ENCODE results near the gene SLC35D3.

SLC35D3 gene

DNA sequence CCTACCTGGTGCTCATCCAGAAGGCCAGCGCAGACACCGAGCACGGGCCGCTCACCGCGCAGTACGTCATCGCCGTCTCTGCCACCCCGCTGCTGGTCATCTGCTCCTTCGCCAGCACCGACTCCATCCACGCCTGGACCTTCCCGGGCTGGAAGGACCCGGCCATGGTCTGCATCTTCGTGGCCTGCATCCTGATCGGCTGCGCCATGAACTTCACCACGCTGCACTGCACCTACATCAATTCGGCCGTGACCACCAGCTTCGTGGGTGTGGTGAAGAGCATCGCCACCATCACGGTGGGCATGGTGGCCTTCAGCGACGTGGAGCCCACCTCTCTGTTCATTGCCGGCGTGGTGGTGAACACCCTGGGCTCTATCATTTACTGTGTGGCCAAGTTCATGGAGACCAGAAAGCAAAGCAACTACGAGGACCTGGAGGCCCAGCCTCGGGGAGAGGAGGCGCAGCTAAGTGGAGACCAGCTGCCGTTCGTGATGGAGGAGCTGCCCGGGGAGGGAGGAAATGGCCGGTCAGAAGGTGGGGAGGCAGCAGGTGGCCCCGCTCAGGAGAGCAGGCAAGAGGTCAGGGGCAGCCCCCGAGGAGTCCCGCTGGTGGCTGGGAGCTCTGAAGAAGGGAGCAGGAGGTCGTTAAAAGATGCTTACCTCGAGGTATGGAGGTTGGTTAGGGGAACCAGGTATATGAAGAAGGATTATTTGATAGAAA, 2.0 kb downstream of the SLC35D3 start:
- DNase-seq (ENCODE audit: extremely low read depth, low read depth), result no peak
- TF ChIP-seq, protein P1, sequence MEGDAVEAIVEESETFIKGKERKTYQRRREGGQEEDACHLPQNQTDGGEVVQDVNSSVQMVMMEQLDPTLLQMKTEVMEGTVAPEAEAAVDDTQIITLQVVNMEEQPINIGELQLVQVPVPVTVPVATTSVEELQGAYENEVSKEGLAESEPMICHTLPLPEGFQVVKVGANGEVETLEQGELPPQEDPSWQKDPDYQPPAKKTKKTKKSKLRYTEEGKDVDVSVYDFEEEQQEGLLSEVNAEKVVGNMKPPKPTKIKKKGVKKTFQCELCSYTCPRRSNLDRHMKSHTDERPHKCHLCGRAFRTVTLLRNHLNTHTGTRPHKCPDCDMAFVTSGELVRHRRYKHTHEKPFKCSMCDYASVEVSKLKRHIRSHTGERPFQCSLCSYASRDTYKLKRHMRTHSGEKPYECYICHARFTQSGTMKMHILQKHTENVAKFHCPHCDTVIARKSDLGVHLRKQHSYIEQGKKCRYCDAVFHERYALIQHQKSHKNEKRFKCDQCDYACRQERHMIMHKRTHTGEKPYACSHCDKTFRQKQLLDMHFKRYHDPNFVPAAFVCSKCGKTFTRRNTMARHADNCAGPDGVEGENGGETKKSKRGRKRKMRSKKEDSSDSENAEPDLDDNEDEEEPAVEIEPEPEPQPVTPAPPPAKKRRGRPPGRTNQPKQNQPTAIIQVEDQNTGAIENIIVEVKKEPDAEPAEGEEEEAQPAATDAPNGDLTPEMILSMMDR (IDR thresholded peaks at IDR 0.05; ENCODE audit: low read depth, low read length), result no peak

DNA sequence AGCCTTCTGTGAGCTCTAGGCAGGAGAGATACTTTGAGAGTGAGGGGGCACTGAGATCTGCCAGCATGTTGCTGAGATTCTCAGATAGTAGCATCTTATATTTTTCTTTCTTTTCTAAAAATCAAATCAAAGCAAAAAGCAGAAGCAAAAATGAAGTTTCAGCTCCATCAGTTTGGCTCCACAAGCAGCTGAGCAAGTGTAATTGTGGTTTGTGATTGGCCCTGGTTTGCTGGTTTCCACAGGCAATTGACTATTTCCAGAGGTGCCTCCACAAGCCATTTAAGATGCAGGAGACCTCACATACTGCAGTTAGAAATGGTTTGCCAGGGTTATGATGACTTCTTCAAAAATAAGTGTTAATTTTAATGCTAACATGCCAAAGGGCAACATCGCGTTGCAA, 4.3 kb downstream of the SLC35D3 start:
- TF ChIP-seq, protein P1 (IDR thresholded peaks at IDR 0.05; ENCODE audit: low read depth, low read length), result no peak
- no peak for DNase-seq (ENCODE audit: extremely low read depth, low read depth)

DNA sequence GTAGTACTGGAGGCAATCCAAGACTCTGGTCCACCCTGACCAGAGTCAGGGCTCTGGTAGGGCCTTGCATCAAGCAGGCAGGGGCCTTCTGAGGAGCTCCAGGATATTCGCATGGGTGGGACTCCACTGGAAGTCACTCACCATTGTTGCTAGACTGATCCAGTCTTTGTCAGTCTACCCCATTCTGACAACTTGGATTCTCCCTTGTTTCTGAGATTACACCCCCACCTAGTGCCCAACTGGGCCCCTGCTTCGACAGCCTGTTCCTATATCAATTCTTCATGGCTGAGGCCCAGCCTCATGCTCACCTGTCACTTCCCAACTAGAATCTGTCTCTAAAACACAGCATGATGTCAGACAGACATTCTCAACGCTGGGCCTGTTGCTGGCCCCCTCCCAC, 5.2 kb downstream of the SLC35D3 start:
- TF ChIP-seq, protein P1 (IDR thresholded peaks at IDR 0.05; ENCODE audit: low read depth, low read length), result peak; percentile 27
- no peak for DNase-seq (ENCODE audit: extremely low read depth, low read depth)

DNA sequence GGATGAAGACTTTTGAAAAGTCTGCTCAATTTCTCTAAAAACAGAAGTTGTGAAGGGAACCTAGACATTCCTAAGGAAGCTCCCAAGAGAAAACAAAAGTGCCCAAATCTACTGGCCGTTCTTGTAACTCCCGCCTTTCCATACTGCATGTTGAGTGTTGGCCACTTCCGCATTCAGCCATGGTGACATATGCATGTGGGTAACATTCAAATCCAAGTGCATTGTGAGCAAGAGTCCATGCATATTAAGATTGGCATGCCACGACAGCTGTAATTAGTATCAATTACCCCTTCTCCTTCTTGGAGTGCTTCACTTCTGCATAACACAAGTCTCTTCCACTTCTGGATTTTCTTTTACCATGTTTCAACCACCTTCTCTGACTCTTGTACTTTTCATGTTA, 8.4 kb downstream of the SLC35D3 start:
- no peak for DNase-seq (ENCODE audit: extremely low read depth, low read depth)
- TF ChIP-seq, protein P1 (IDR thresholded peaks at IDR 0.05; ENCODE audit: low read depth, low read length), result no peak

DNA sequence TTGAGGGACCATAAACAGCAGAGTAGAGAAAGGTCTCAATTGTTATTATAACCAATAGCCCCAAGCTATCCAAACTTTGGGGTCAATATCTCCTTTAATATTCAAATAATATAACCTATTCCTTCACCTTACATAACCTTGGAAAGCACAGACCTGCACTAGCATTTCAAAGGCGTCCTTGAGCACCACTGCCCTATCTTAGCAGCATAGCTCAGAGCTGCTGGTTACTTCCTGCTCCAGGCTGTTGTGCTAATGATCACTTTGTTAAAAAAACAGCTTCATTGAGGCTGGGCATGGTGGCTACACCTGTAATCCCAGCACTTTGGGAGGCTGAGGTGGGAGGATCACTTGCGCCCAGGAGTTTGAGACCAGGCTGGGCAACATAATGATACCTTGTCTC, 10.5 kb downstream of the SLC35D3 start:
- TF ChIP-seq, protein P1 (IDR thresholded peaks at IDR 0.05; ENCODE audit: low read depth, low read length), result no peak
- DNase-seq (ENCODE audit: extremely low read depth, low read depth), result no peak

DNA sequence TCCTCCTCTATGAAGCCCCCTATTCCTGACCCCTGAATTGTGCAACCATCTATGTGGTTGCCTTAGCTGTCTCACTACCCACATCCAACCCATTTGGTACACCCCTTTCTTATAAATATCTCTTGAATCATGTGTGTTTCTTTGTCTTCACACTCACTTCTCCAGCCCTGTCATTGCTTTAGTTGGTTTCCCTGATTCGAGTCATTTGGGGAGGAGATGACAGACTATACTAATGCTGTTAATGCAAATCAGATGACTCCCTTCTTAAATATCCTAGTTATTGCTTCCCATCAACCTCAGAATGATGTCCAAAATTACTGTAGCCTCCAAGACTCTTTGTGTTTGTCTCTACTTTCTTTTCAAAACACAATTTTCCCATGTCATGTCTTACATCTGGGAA, 23.0 kb downstream of the SLC35D3 start:
- no peak for DNase-seq (ENCODE audit: extremely low read depth, low read depth)
- TF ChIP-seq, protein P1 (IDR thresholded peaks at IDR 0.05; ENCODE audit: low read depth, low read length), result no peak

DNA sequence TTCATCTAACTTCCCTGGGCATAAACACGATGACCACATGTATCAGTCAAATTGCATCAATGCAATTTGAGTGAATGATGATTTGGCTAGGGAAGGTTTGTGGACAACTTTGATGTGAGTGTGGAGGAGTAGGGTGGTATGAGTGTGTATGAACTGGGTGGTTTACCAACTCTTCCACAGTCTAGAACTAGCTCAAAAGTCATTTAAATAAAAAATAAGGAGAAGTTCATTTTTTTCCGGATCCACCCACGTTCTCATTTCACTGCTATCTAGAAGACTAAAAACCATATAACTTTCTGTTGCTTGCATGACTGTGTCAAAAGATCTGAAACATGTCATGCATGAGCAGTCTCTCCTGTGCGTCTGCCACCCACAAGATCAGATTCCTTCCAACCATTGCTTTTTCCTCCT, 23.6 kb downstream of the SLC35D3 start:
- DNase-seq (ENCODE audit: extremely low read depth, low read depth), result no peak
- TF ChIP-seq, protein P1 (IDR thresholded peaks at IDR 0.05; ENCODE audit: low read depth, low read length), result no peak

All from AG09319 (cell line).